Neural crest cell (in vitro differentiated cells): Measurements from ENCODE around the gene IKZF2. TPM values are rescaled to one million over a fixed set of nuclear protein-coding genes. Genes with fewer than 3 reads are reported as not detected.

Experiments
- DNase-seq: peaks from one replicate; pipeline ENCODE4 v3.0.0; 2021; ENCODE audit warnings: low read depth, mixed read lengths, low spot score
- H3K27ac Mint-ChIP-seq: one replicate; pipeline ENCODE4 v1.8.0; 2021; ENCODE audit warnings: mild to moderate bottlenecking, mixed read lengths; ENCODE audit not compliant: unreplicated experiment
- H3K27me3 Mint-ChIP-seq: 2 replicates; pipeline ENCODE4 v1.8.0; 2021; ENCODE audit warnings: low read depth, mild to moderate bottlenecking, mixed read lengths
- H3K36me3 Mint-ChIP-seq: 2 replicates; pipeline ENCODE4 v1.8.0; 2021; ENCODE audit warnings: low read depth, mild to moderate bottlenecking, mixed read lengths
- H3K4me1 Mint-ChIP-seq: 2 replicates; pipeline ENCODE4 v1.8.0; 2021; ENCODE audit warnings: mixed read lengths
- H3K4me3 Mint-ChIP-seq: one replicate; pipeline ENCODE4 v1.8.0; 2021; ENCODE audit warnings: mild to moderate bottlenecking, mixed read lengths
- H3K9me3 Mint-ChIP-seq: 2 replicates; pipeline ENCODE4 v1.8.0; 2021; ENCODE audit warnings: mixed read lengths
- CTCF ChIP-seq: fragments of 200-600 bp; sonication (generic); conservative IDR thresholded peaks from 2 replicates; pipeline ENCODE4 v1.5.0; 2021; ENCODE audit warnings: antibody characterized with exemption, mild to moderate bottlenecking
- total RNA-seq: library from RNA; stranded (reverse); gene quantifications from 2 replicates; pipeline ENCODE4 v1.2.1, GENCODE V29; 2021

The IKZF2 gene
- total RNA-seq, 1 donor from 2014 or later: 7.3 TPM

DNA sequence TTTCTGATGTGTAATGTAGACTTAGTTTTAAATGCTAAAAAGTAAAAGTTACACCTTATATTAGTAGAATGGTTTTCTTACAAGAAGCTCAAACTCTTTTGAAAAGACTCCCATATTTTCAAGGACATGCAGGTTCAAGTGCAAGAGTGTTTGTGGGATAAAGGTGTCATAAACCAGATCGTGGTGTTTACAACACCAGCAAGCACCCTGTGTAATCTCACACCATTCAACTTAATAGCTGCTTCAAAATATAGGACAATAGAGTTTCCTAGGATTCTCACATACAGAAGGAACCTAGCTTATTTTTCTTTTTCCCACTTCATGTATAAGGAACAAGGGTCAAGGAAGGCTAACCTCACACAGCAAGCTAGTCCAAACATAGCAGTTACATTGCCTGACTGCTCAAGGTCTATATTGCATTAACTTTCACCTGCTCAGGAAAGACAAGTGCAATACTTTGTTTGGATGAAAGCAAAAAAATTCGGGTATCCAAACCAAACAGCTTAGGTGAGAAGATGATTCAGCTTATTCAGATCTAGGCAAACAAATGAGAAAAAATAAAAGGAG, 172.3 kb downstream of the IKZF2 start:
- no peaks in the 10 kb centered on the region for H3K36me3 Mint-ChIP-seq
- no peak overlapping the region for H3K27ac Mint-ChIP-seq
- H3K9me3 Mint-ChIP-seq: no peaks in the 10 kb centered on the region
- DNase-seq: no peak
- no peak overlapping the region for H3K4me3 Mint-ChIP-seq
- H3K27me3 Mint-ChIP-seq: no peaks in the 10 kb centered on the region
- no peaks in the 10 kb centered on the region for H3K4me1 Mint-ChIP-seq
- TF ChIP-seq CTCF: no peak

DNA sequence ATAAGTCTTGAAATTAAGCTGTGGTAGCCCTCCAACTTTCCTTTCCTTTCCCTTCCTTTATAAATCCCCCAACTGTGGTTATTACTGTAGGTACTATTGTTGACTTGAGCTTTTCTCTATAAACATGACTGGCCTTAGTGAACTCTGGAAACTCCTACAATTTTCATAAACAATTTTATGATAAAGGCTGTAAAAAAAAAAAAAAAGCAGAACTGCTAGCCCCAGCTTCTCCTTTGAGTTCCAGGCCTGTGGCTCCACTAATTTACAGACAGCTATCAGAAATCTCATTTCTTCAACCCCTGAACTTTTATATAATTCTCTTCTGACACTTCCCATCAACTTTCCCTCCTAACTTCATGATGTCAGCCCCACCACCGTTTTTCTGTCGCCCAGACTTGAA, 174.3 kb downstream of the IKZF2 start:
- H3K4me1 Mint-ChIP-seq: no peaks in the 10 kb centered on the region
- H3K4me3 Mint-ChIP-seq: no peak overlapping the region
- no peaks in the 10 kb centered on the region for H3K36me3 Mint-ChIP-seq
- no peaks in the 10 kb centered on the region for H3K9me3 Mint-ChIP-seq
- no peak overlapping the region for H3K27ac Mint-ChIP-seq
- no peak for TF ChIP-seq CTCF
- no peak for DNase-seq
- H3K27me3 Mint-ChIP-seq: no peaks in the 10 kb centered on the region

DNA sequence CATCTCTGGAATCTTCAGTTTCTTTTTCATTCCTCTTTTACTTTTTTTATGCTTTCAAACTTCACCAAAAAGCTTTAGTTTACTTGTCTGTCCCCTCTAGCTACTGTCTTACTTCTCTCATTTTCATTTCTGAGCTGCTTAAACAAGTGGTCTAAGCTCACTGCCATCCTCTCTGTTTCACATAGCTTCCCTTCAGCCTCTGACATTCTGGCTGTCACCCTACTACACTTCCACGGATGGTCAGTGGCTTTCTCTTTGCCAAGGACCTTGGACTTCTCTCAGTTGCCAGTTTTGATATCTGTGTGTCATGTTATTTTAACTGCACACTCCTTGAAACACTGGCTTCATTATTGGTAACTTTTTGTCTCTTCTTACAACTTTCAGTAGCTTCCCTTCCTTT, 176.1 kb downstream of the IKZF2 start:
- Mint-ChIP-seq H3K4me3 (no peak overlapping the region), H3K36me3 (no peaks in the 10 kb centered on the region), H3K27ac (no peak overlapping the region), H3K27me3 (no peaks in the 10 kb centered on the region), H3K4me1 (no peaks in the 10 kb centered on the region), H3K9me3 (no peaks in the 10 kb centered on the region)
- DNase-seq: no peak
- no peak for TF ChIP-seq CTCF

DNA sequence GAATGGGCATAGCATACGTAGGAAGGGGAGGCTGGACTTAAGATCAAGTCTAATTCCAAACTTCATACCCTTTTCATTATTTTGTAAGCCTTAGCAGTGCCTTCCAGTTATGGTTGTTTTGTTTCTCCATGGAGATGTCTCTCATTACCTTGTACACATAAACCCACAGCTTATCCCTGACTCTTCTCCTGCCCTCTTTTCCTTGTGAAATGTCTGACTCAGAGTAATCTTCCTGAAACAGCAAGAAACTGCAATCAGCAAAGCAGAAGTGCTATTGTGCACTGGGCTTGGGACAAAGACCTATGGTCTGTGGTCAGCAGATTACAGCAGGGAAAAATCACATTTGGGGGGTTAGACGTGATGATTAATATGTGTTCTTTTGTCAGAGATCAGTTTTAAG, 176.7 kb downstream of the IKZF2 start:
- H3K9me3 Mint-ChIP-seq: no peaks in the 10 kb centered on the region
- TF ChIP-seq CTCF: no peak
- no peaks in the 10 kb centered on the region for H3K27me3 Mint-ChIP-seq
- H3K27ac Mint-ChIP-seq: no peak overlapping the region
- H3K36me3 Mint-ChIP-seq: no peaks in the 10 kb centered on the region
- H3K4me3 Mint-ChIP-seq: no peak overlapping the region
- no peak for DNase-seq
- H3K4me1 Mint-ChIP-seq: no peaks in the 10 kb centered on the region

- Mint-ChIP-seq H3K9me3 (no peaks in the 10 kb centered on the region), H3K27me3 (no peaks in the 10 kb centered on the region), H3K4me1 (no peaks in the 10 kb centered on the region), H3K27ac (no peak overlapping the region), H3K36me3 (no peaks in the 10 kb centered on the region), H3K4me3 (no peak overlapping the region)
- peak; percentile 19 for TF ChIP-seq CTCF
- DNase-seq: no peak
Observed at GRCh38 chr2:212973347-212973746, 178.1 kb downstream of the IKZF2 start.

DNA sequence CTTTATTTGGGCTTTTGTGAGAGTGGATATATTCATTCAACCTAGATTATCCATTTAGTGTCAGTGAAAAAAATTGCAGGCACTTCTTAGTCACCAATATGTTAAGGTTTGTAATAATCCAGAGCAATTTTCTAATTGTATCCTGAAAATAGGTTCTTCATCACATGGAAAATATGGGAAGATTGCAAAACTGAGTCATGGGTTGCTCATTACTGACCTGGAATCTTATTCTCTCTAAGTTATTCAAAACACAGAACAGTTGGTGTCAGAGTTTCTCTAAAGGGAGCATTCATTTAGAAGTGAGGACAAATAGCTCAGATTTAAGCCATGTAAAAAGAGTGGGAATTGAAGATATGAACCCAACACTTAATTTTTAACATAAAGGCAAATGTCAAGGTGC, 181.3 kb downstream of the IKZF2 start:
- no peak for DNase-seq
- no peak overlapping the region for H3K27ac Mint-ChIP-seq
- no peaks in the 10 kb centered on the region for H3K27me3 Mint-ChIP-seq
- H3K36me3 Mint-ChIP-seq: no peaks in the 10 kb centered on the region
- no peaks in the 10 kb centered on the region for H3K9me3 Mint-ChIP-seq
- TF ChIP-seq CTCF: no peak
- H3K4me3 Mint-ChIP-seq: no peak overlapping the region
- H3K4me1 Mint-ChIP-seq: no peaks in the 10 kb centered on the region
